ENCODE data around the gene POLR3A. TPM values are rescaled to one million over a fixed set of nuclear protein-coding genes. Genes with fewer than 3 reads are reported as not detected.

The POLR3A gene
- polyA plus RNA-seq, 1 donor (not counting 4 experiments of a cell fraction or from before 2014, with no cell fraction given) = 15.5 TPM

DNA sequence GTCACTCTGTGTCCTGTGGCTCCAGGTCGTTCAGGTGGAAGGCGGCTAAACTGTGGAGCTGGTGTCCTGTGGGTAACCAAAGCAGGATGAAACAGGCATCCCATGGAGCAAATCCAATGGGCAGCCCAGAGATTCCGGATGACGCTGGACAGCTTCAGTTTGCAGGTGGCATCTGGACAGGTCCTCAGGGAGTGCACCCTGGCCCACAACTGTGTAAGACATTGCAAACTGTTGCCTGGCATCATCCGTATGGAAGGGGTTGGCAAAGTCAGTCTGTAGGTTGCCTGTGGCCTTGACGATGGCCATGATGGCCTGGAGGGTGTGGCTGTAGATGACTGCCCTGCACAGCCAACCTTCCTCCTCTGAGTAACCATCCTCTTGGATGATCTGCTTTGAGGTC lies 39.8 kb upstream of the POLR3A start:
- no peaks in the 10 kb centered on the region for H3K79me2 ChIP-seq (ENCODE audit: control insufficient read depth, insufficient read depth, low read length)
- no peaks in the 10 kb centered on the region for H3K36me3 ChIP-seq (ENCODE audit: control insufficient read depth in 2 of 2, extremely low read depth in 1 of 2, insufficient read depth in 2 of 2, low read length in 2 of 2)
- no peak for DNase-seq (ENCODE audit: low read depth, low spot score)
- H3K9me3 ChIP-seq (ENCODE audit: control insufficient read depth, low read depth, low read length) = no peaks in the 10 kb centered on the region
- no peaks in the 10 kb centered on the region for H3K4me1 ChIP-seq (ENCODE audit: control insufficient read depth, extremely low read depth, insufficient read depth, low read length)
- dilution Hi-C loops (cut with MboI; ENCODE audit: extremely low pct_ligation_motif_present, low sequenced_read_pairs) = no loop called here
- no peak overlapping the region for H3K4me3 ChIP-seq (ENCODE audit: control insufficient read depth in 2 of 3, extremely low read depth in 1 of 3, insufficient read depth in 2 of 3, low read depth in 1 of 3, low read length in 3 of 3)
- H4K20me1 ChIP-seq (ENCODE audit: control insufficient read depth, extremely low read depth, insufficient read depth, low read length) = no peaks in the 10 kb centered on the region
- H2AFZ ChIP-seq (ENCODE audit: control insufficient read depth, low read length) = no peak overlapping the region
- no peak overlapping the region for H3K4me2 ChIP-seq (ENCODE audit: control insufficient read depth, extremely low read depth, insufficient read depth, low read depth, low read length)
- H3K9ac ChIP-seq (ENCODE audit: control insufficient read depth, extremely low read depth, insufficient read depth, low read length) = no peak overlapping the region
- H3K27ac ChIP-seq (ENCODE audit: control insufficient read depth, insufficient read depth, low read length) = no peak overlapping the region
- no peak for FAIRE-seq
- TF ChIP-seq EZH2 (IDR thresholded peaks at IDR 0.05; ENCODE audit: low read length) = no peak
- H3K9me1 ChIP-seq (ENCODE audit: control insufficient read depth, extremely low read depth, insufficient read depth, low read length) = no peaks in the 10 kb centered on the region
- H3K27me3 ChIP-seq (ENCODE audit: control insufficient read depth, extremely low read depth, insufficient read depth, low read length) = no peaks in the 10 kb centered on the region

DNA sequence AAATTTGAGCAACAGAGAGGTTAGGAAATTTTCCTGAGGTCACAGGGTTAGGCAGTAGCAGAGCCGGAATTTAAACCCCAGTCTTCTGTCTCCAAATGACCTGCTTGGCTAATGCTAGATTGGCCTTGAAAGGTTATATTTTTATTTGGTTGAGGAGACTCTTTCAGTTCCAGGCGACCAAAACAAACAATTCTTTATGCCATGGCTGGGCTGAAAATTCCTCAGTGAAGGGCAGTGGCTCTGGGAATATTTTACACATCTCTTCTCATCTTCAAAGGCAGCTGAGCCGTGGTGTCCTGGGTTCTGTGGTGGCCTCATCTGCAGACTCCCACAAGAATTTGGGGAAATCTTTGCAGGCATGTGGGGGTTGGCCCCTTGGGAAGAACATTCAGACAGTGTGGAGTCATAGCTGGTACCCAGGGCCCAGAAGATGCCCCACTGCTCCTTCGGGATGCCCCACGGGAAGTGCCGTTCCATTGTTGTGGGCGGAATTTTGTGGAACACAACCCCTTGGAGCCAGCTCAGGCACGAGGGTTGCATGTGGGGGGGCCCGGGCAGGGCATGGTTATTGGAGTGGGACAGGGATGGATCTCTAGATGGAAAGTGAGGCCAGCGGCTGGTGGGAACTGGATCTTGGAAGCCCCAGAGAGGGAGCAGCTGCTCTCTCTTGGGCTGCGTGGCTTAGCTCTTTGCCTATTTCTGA lies 37.6 kb upstream of the POLR3A start:
- DNase-seq (ENCODE audit: low read depth, low spot score) (no peak), FAIRE-seq (no peak)
- Histone ChIP-seq H3K9me1 (ENCODE audit: control insufficient read depth, extremely low read depth, insufficient read depth, low read length) (no peaks in the 10 kb centered on the region), H2AFZ (ENCODE audit: control insufficient read depth, low read length) (no peak overlapping the region), H3K27me3 (ENCODE audit: control insufficient read depth, extremely low read depth, insufficient read depth, low read length) (no peaks in the 10 kb centered on the region), H4K20me1 (ENCODE audit: control insufficient read depth, extremely low read depth, insufficient read depth, low read length) (no peaks in the 10 kb centered on the region), H3K4me1 (ENCODE audit: control insufficient read depth, extremely low read depth, insufficient read depth, low read length) (no peaks in the 10 kb centered on the region), H3K9me3 (ENCODE audit: control insufficient read depth, low read depth, low read length) (no peaks in the 10 kb centered on the region), H3K27ac (ENCODE audit: control insufficient read depth, insufficient read depth, low read length) (no peak overlapping the region), H3K79me2 (ENCODE audit: control insufficient read depth, insufficient read depth, low read length) (no peaks in the 10 kb centered on the region), H3K9ac (ENCODE audit: control insufficient read depth, extremely low read depth, insufficient read depth, low read length) (no peak overlapping the region), H3K4me2 (ENCODE audit: control insufficient read depth, extremely low read depth, insufficient read depth, low read depth, low read length) (no peak overlapping the region), H3K4me3 (ENCODE audit: control insufficient read depth in 2 of 3, extremely low read depth in 1 of 3, insufficient read depth in 2 of 3, low read depth in 1 of 3, low read length in 3 of 3) (no peak overlapping the region), H3K36me3 (ENCODE audit: control insufficient read depth in 2 of 2, extremely low read depth in 1 of 2, insufficient read depth in 2 of 2, low read length in 2 of 2) (no peaks in the 10 kb centered on the region)
- TF ChIP-seq, protein P1, sequence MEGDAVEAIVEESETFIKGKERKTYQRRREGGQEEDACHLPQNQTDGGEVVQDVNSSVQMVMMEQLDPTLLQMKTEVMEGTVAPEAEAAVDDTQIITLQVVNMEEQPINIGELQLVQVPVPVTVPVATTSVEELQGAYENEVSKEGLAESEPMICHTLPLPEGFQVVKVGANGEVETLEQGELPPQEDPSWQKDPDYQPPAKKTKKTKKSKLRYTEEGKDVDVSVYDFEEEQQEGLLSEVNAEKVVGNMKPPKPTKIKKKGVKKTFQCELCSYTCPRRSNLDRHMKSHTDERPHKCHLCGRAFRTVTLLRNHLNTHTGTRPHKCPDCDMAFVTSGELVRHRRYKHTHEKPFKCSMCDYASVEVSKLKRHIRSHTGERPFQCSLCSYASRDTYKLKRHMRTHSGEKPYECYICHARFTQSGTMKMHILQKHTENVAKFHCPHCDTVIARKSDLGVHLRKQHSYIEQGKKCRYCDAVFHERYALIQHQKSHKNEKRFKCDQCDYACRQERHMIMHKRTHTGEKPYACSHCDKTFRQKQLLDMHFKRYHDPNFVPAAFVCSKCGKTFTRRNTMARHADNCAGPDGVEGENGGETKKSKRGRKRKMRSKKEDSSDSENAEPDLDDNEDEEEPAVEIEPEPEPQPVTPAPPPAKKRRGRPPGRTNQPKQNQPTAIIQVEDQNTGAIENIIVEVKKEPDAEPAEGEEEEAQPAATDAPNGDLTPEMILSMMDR (optimal IDR thresholded peaks at IDR 0.05 in 1 of 3, IDR thresholded peaks at IDR 0.05 in 1 of 3, conservative IDR thresholded peaks at IDR 0.05 in 1 of 3; ENCODE audit: extremely low read depth in 1 of 3, insufficient read depth in 2 of 3, low read length in 3 of 3) = no peak
- dilution Hi-C loops (cut with MboI; ENCODE audit: extremely low pct_ligation_motif_present, low sequenced_read_pairs) = no loop called here

DNA sequence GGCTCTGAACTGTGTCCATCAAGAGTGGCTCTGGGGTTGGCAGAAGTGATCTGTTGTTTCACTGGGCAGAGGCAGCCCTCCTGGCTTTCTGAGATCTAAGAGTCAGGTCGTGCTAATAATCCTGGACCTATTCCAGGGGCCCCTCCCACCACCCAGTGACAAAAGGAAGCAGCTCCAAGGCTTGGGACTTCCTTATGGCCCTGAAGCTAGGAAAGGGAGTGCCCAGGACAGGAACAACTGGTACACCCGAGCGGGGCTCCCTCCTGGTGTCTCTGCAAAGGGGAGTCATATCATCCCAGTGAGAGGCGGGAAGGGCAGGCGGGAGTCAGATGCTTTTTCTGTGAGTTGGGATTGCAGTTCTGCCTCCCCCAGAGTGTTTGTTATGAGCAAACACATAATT lies 36.7 kb upstream of the POLR3A start:
- H2AFZ ChIP-seq (ENCODE audit: control insufficient read depth, low read length) = no peak overlapping the region
- FAIRE-seq (no peak), DNase-seq (ENCODE audit: low read depth, low spot score) (no peak)
- dilution Hi-C loops (cut with MboI; ENCODE audit: extremely low pct_ligation_motif_present, low sequenced_read_pairs) = no loop called here
- no peak overlapping the region for H3K27ac ChIP-seq (ENCODE audit: control insufficient read depth, insufficient read depth, low read length)
- no peak overlapping the region for H3K4me2 ChIP-seq (ENCODE audit: control insufficient read depth, extremely low read depth, insufficient read depth, low read depth, low read length)
- H4K20me1 ChIP-seq (ENCODE audit: control insufficient read depth, extremely low read depth, insufficient read depth, low read length) = no peaks in the 10 kb centered on the region
- no peaks in the 10 kb centered on the region for H3K27me3 ChIP-seq (ENCODE audit: control insufficient read depth, extremely low read depth, insufficient read depth, low read length)
- no peaks in the 10 kb centered on the region for H3K9me3 ChIP-seq (ENCODE audit: control insufficient read depth, low read depth, low read length)
- TF ChIP-seq EZH2 (IDR thresholded peaks at IDR 0.05; ENCODE audit: low read length) = no peak
- TF ChIP-seq, protein P1 (optimal IDR thresholded peaks at IDR 0.05 in 1 of 3, IDR thresholded peaks at IDR 0.05 in 1 of 3, conservative IDR thresholded peaks at IDR 0.05 in 1 of 3; ENCODE audit: extremely low read depth in 1 of 3, insufficient read depth in 2 of 3, low read length in 3 of 3) = no peak
- no peak overlapping the region for H3K9ac ChIP-seq (ENCODE audit: control insufficient read depth, extremely low read depth, insufficient read depth, low read length)
- no peaks in the 10 kb centered on the region for H3K9me1 ChIP-seq (ENCODE audit: control insufficient read depth, extremely low read depth, insufficient read depth, low read length)
- H3K4me3 ChIP-seq (ENCODE audit: control insufficient read depth in 2 of 3, extremely low read depth in 1 of 3, insufficient read depth in 2 of 3, low read depth in 1 of 3, low read length in 3 of 3) = no peak overlapping the region
- H3K79me2 ChIP-seq (ENCODE audit: control insufficient read depth, insufficient read depth, low read length) = no peaks in the 10 kb centered on the region
- no peaks in the 10 kb centered on the region for H3K36me3 ChIP-seq (ENCODE audit: control insufficient read depth in 2 of 2, extremely low read depth in 1 of 2, insufficient read depth in 2 of 2, low read length in 2 of 2)
- H3K4me1 ChIP-seq (ENCODE audit: control insufficient read depth, extremely low read depth, insufficient read depth, low read length) = no peaks in the 10 kb centered on the region

All from keratinocyte (primary cell).